Measurements from ENCODE around the gene PPP1R9A.

Gene PPP1R9A

DNA sequence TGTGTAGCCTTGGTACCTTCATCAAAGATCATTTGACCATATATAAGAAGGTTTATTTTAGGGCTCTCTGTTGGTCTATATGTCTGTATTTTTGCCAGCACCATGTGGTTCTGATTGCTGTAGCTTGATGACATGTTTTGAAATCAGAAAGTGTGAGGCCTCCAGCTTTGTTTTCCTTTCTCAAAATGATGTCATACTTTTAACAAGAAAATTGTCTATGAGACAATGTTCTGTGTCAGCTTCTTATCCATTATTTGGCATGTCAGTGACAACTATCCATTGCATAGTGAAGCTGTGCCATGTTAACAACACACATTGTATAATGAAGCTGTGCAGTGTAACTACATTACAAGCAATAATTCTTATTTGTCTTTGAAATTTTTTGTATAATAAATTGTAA lies 9.1 kb upstream of the PPP1R9A start:
- TF ChIP-seq CTCF (conservative IDR thresholded peaks at IDR 0.05; ENCODE audit: control insufficient read depth, insufficient read depth, low read depth, low read length), result no peak
- DNase-seq (ENCODE audit: low read depth), result peak; percentile 42
- H3K4me3 ChIP-seq (ENCODE audit: control insufficient read depth, low read depth, low read length), result no peak overlapping the region

DNA sequence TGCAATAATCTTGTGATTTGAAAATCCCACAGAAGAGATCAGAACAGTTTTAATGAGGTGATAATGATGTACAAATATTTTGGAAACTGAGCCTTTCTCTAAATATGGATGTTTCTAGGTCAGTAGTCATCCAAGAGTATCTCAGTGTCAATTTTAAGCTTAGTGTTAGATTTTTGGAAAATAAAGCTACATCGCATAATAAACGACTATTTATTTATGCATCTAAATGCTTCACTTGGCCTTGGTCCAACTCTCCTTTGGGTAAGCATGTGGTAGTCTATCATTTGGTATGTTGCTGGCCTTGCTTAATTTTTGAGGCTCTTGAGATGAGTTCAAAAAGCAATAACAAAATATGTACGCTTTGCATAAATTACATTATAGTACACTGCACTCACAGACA lies 5.4 kb upstream of the PPP1R9A start:
- no peak for TF ChIP-seq CTCF (conservative IDR thresholded peaks at IDR 0.05; ENCODE audit: control insufficient read depth, insufficient read depth, low read depth, low read length)
- no peak for DNase-seq (ENCODE audit: low read depth)
- no peak overlapping the region for H3K4me3 ChIP-seq (ENCODE audit: control insufficient read depth, low read depth, low read length)

- no peak overlapping the region for H3K4me3 ChIP-seq (ENCODE audit: control insufficient read depth, low read depth, low read length)
- no peak for DNase-seq (ENCODE audit: low read depth)
- TF ChIP-seq CTCF (conservative IDR thresholded peaks at IDR 0.05; ENCODE audit: control insufficient read depth, insufficient read depth, low read depth, low read length), result no peak
Observed at GRCh38 chr7:94903971-94904370, 3.4 kb upstream of the PPP1R9A start.

- TF ChIP-seq CTCF (conservative IDR thresholded peaks at IDR 0.05; ENCODE audit: control insufficient read depth, insufficient read depth, low read depth, low read length), result no peak
- no peak for DNase-seq (ENCODE audit: low read depth)
Observed at GRCh38 chr7:94904982-94905381, 2.4 kb upstream of the PPP1R9A start.

GRCh38 chr7:94906065-94906851 lies 1.1 kb upstream of the PPP1R9A start:
- TF ChIP-seq CTCF (conservative IDR thresholded peaks at IDR 0.05; ENCODE audit: control insufficient read depth, insufficient read depth, low read depth, low read length), result no peak
- H3K4me3 ChIP-seq (ENCODE audit: control insufficient read depth, low read depth, low read length), result no peak overlapping the region
- DNase-seq (ENCODE audit: low read depth), result no peak

More at GRCh38 chr7:94904982-94905381, 2.4 kb upstream of the PPP1R9A start:
- no peak overlapping the region for H3K4me3 ChIP-seq (ENCODE audit: control insufficient read depth, low read depth, low read length)

DNA sequence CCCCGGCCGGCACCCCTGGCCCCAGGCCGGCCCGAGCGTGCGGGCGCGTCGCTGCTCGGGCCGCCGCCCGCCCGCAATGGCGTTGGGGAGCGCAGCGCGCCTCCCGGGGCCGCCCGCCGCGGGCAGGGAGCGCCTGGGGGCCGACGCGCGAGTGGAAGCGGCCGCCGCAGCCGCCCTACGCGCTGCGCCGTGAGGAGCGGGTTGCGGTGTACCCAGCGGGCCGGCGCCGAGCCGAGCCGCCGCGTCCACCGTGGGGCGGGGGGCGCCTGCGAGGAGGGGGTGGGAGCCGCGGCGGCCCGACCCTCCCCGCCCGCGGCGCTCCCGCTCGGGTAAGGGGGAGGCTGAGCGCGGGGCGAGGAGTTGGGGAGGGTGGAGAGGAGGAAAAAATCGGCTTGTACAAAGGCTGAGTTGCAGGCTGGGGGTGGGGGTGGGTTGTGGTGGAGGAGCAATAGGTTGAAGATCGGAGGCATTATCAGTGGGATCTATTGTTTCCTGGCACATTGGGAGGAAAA lies 473 bp downstream of the PPP1R9A start:
- DNase-seq (ENCODE audit: low read depth), result no peak
- H3K4me3 ChIP-seq (ENCODE audit: control insufficient read depth, low read depth, low read length), result peak overlapping the region; percentile 48
- TF ChIP-seq CTCF (conservative IDR thresholded peaks at IDR 0.05; ENCODE audit: control insufficient read depth, insufficient read depth, low read depth, low read length), result no peak
